Keratinocyte (primary cell): ENCODE results near the gene TOMM20L. TPM values are rescaled to one million over a fixed set of nuclear protein-coding genes. Genes with fewer than 3 reads are reported as not detected.

Experiments used
- DNase-seq: peaks from one replicate; pipeline ENCODE4 v3.0.0-alpha.2; 2011; ENCODE audit warnings: low read depth, missing footprints, low spot score
- FAIRE-seq: peaks from 2 replicates; lab custom pipeline; 2011; peaks lifted over from hg19 to GRCh38; lab: Jason Lieb, UNC
- H2AFZ ChIP-seq: 2 replicates; pipeline ENCODE4 v1.6.0; 2012; ENCODE audit warnings: low read length, control low read depth, inconsistent platforms; ENCODE audit not compliant: control insufficient read depth
- H3K27ac ChIP-seq: 2 replicates; pipeline ENCODE4 v1.5.1; 2011; ENCODE audit warnings: low read length; ENCODE audit not compliant: control insufficient read depth, insufficient read depth
- H3K27me3 ChIP-seq: 3 replicates; pipeline ENCODE4 v1.6.0; 2011; ENCODE audit warnings: low read length; ENCODE audit not compliant: control insufficient read depth, insufficient read depth; ENCODE audit errors: extremely low read depth
- H3K36me3 ChIP-seq, 2 experiments: 2 replicates in 1 of 2; 3 replicates in 1 of 2; pipeline ENCODE4 v1.5.1; 2011; ENCODE audit warnings: low read length in 2 of 2, mild to moderate bottlenecking in 1 of 2; ENCODE audit not compliant: control insufficient read depth in 2 of 2, insufficient read depth in 2 of 2; ENCODE audit errors: extremely low read depth in 1 of 2
- H3K4me1 ChIP-seq: 3 replicates; pipeline ENCODE4 v1.5.1; 2011; ENCODE audit warnings: low read length; ENCODE audit not compliant: control insufficient read depth, insufficient read depth; ENCODE audit errors: extremely low read depth
- H3K4me2 ChIP-seq: 3 replicates; pipeline ENCODE4 v1.6.0; 2011; ENCODE audit warnings: low read depth, low read length; ENCODE audit not compliant: control insufficient read depth, insufficient read depth; ENCODE audit errors: extremely low read depth
- H3K4me3 ChIP-seq, 3 experiments: fragments of 200-600 bp in 1 of 3; sonication (generic) in 1 of 3; 2 replicates in 2 of 3; 3 replicates in 1 of 3; pipeline ENCODE4 v1.5.1; 2011 to 2016; ENCODE audit warnings: low read length in 3 of 3, mild to moderate bottlenecking in 3 of 3, control low read depth in 2 of 3, inconsistent platforms in 1 of 3, low read depth in 1 of 3, mixed read lengths in 1 of 3, mixed run types in 1 of 3, moderate library complexity in 1 of 3; ENCODE audit not compliant: control insufficient read depth in 2 of 3, insufficient read depth in 2 of 3; ENCODE audit errors: extremely low read depth in 1 of 3
- H3K79me2 ChIP-seq: 2 replicates; pipeline ENCODE4 v1.6.0; 2012; ENCODE audit warnings: low read length; ENCODE audit not compliant: control insufficient read depth, insufficient read depth
- H3K9ac ChIP-seq: 3 replicates; pipeline ENCODE4 v1.6.0; 2011; ENCODE audit warnings: low read length; ENCODE audit not compliant: control insufficient read depth, insufficient read depth; ENCODE audit errors: extremely low read depth
- H3K9me1 ChIP-seq: 3 replicates; pipeline ENCODE4 v1.6.0; 2011; ENCODE audit warnings: low read length; ENCODE audit not compliant: control insufficient read depth, insufficient read depth; ENCODE audit errors: extremely low read depth
- H3K9me3 ChIP-seq: 2 replicates; pipeline ENCODE4 v1.5.1; 2012; ENCODE audit warnings: low read depth, low read length; ENCODE audit not compliant: control insufficient read depth
- H4K20me1 ChIP-seq: 3 replicates; pipeline ENCODE4 v1.6.0; 2011; ENCODE audit warnings: low read length; ENCODE audit not compliant: control insufficient read depth, insufficient read depth; ENCODE audit errors: extremely low read depth
- EZH2 ChIP-seq: IDR thresholded peaks from one replicate; pipeline ENCODE4 v1.6.1; 2012; ENCODE audit warnings: inconsistent platforms, mild to moderate bottlenecking, low read length, moderate library complexity
- dilution Hi-C: fragments of 300-500 bp; cut with MboI; formaldehyde crosslinking; loops from one replicate; pipeline ENCODE4 v1.7.0; 2020; ENCODE audit warnings: low sequenced_read_pairs; ENCODE audit not compliant: extremely low pct_ligation_motif_present
- polyA plus RNA-seq, 5 experiments: library from polyadenylated mRNA; depleted of rRNA in 3 of 5; stranded (reverse) in 3 of 5; stranded (forward) in 1 of 5; unstranded in 1 of 5; fragments of >200 nt; gene quantifications; 1 replicate in 1 of 5; 2 replicates in 3 of 5; 3 replicates in 1 of 5; pipeline versions ENCODE4 v1.2.1 to v1.2.3, GENCODE V29; 2011 to 2012; ENCODE audit warnings: missing spikeins in 2 of 5, low read depth in 1 of 5, low replicate concordance in 1 of 5
- TF ChIP-seq, protein P1 (sequence below), 3 experiments: IDR thresholded peaks in 1 of 3; conservative IDR thresholded peaks in 1 of 3; optimal IDR thresholded peaks in 1 of 3; 2 replicates in 2 of 3; 3 replicates in 1 of 3; pipeline versions ENCODE3 to v1.5.1; 2011; ENCODE audit warnings: low read length in 3 of 3, mild to moderate bottlenecking in 3 of 3, moderate library complexity in 2 of 3, control low read depth in 1 of 3, inconsistent platforms in 1 of 3; ENCODE audit not compliant: insufficient read depth in 2 of 3; ENCODE audit errors: extremely low read depth in 1 of 3

Gene TOMM20L
- polyA plus RNA-seq, 1 donor (not counting 4 experiments of a cell fraction or from before 2014, with no cell fraction given) = not detected

DNA sequence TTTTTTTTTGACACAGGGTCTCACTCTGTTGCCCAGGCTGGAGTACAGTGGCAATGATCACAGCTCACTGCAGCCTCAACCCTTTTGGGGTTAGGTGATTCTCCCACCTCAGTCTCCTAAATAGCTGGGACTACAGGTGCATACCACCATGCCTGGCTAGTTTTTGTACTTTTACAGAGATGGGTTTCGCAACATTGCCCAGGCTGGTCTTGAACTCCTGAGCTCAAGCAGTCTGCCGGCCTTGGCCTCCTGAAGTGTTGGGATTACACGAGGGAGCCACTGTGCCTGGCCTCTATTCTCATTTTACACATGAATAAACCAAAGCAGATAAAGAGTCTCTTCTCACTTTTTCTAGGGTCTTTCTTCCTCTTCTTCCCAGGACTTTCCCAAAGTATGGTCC is 3.2 kb downstream of the TOMM20L start:
- dilution Hi-C loops = no loop called here

DNA sequence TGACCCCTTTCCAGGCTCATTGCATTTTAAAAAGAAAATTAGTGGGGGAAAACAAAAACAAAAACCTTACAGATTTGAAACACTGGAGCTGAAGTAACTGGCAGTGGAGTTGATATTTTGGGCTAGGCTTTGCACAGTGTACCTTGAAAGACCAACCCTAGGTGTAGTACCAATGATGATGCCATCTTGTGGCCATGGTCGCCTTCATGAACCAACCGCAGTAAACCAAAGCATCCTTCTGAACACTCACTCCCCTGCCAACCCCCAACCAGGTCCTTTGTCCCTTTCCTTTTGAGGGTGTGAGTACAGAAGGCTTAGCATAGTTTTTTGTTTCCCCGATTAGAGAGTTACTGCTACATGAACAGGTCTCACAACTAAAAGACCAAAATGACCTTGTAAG is 5.9 kb downstream of the TOMM20L start:
- no peaks in the 10 kb centered on the region for H4K20me1 ChIP-seq
- no peak overlapping the region for H3K4me2 ChIP-seq
- H3K9ac ChIP-seq = no peak overlapping the region
- no peak overlapping the region for H2AFZ ChIP-seq
- H3K36me3 ChIP-seq = no peaks in the 10 kb centered on the region
- H3K27me3 ChIP-seq = no peaks in the 10 kb centered on the region
- dilution Hi-C loops = no loop called here
- no peaks in the 10 kb centered on the region for H3K9me3 ChIP-seq
- no peak overlapping the region for H3K27ac ChIP-seq
- no peak for TF ChIP-seq EZH2
- TF ChIP-seq, protein P1, sequence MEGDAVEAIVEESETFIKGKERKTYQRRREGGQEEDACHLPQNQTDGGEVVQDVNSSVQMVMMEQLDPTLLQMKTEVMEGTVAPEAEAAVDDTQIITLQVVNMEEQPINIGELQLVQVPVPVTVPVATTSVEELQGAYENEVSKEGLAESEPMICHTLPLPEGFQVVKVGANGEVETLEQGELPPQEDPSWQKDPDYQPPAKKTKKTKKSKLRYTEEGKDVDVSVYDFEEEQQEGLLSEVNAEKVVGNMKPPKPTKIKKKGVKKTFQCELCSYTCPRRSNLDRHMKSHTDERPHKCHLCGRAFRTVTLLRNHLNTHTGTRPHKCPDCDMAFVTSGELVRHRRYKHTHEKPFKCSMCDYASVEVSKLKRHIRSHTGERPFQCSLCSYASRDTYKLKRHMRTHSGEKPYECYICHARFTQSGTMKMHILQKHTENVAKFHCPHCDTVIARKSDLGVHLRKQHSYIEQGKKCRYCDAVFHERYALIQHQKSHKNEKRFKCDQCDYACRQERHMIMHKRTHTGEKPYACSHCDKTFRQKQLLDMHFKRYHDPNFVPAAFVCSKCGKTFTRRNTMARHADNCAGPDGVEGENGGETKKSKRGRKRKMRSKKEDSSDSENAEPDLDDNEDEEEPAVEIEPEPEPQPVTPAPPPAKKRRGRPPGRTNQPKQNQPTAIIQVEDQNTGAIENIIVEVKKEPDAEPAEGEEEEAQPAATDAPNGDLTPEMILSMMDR (optimal IDR thresholded peaks at IDR 0.05 in 1 of 3, IDR thresholded peaks at IDR 0.05 in 1 of 3, conservative IDR thresholded peaks at IDR 0.05 in 1 of 3; ENCODE audit: extremely low read depth in 1 of 3, insufficient read depth in 2 of 3, low read length in 3 of 3) = peak in 1 of 3 experiments; percentile 54
- no peaks in the 10 kb centered on the region for H3K4me1 ChIP-seq
- H3K9me1 ChIP-seq = no peaks in the 10 kb centered on the region
- FAIRE-seq (no peak), DNase-seq (no peak)
- no peak overlapping the region for H3K4me3 ChIP-seq
- no peaks in the 10 kb centered on the region for H3K79me2 ChIP-seq

More for the DNA sequence above, 3.2 kb downstream of the TOMM20L start:
- no peak overlapping the region for H3K4me3 ChIP-seq
- H2AFZ ChIP-seq = no peak overlapping the region
- no peaks in the 10 kb centered on the region for H3K36me3 ChIP-seq
- H3K9me3 ChIP-seq = no peaks in the 10 kb centered on the region
- no peak overlapping the region for H3K27ac ChIP-seq
- no peaks in the 10 kb centered on the region for H3K79me2 ChIP-seq
- no peaks in the 10 kb centered on the region for H4K20me1 ChIP-seq
- TF ChIP-seq, protein P1 (optimal IDR thresholded peaks at IDR 0.05 in 1 of 3, IDR thresholded peaks at IDR 0.05 in 1 of 3, conservative IDR thresholded peaks at IDR 0.05 in 1 of 3; ENCODE audit: extremely low read depth in 1 of 3, insufficient read depth in 2 of 3, low read length in 3 of 3) = no peak
- no peak for TF ChIP-seq EZH2
- H3K4me1 ChIP-seq = peaks cover 4% of the 10 kb centered on the region
- H3K4me2 ChIP-seq = no peak overlapping the region
- DNase-seq (no peak), FAIRE-seq (no peak)
- no peaks in the 10 kb centered on the region for H3K27me3 ChIP-seq
- H3K9me1 ChIP-seq = no peaks in the 10 kb centered on the region
- no peak overlapping the region for H3K9ac ChIP-seq
